Measurements from ENCODE around the gene NELFCD.

DNA sequence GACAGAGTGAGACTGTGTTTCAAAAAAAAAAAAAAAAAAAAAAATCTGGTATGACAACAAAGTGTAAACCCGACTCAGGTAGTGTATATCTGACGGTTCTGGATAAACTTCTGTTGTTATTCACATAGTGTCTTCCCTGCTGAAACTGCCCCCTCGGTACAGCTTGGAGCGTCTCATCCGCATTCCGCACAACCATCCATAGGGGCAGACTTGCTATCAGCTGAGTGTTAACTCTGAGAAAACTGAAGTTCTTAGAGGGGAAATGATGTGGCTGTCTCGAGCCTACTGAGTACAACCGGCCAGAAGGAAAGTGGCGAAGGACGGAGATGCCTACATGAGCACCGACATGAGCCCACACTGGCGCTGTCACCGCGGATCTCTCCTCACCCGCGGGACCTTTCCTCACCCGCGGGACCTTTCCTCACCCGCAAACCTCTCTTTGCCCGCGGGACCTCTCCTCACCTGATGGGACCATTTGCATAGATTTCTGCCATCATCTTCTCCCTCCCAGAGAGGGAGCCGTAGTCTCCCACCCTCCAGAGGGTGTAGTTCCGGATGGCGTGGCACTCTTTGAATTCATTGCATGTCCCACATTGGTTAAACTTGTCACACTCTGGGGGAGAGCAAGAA, 16.2 kb downstream of the NELFCD start:
- no peak for TF ChIP-seq POLR2AphosphoS5 (IDR thresholded peaks at IDR 0.05; ENCODE audit: low read depth)
- TF ChIP-seq, protein P1, sequence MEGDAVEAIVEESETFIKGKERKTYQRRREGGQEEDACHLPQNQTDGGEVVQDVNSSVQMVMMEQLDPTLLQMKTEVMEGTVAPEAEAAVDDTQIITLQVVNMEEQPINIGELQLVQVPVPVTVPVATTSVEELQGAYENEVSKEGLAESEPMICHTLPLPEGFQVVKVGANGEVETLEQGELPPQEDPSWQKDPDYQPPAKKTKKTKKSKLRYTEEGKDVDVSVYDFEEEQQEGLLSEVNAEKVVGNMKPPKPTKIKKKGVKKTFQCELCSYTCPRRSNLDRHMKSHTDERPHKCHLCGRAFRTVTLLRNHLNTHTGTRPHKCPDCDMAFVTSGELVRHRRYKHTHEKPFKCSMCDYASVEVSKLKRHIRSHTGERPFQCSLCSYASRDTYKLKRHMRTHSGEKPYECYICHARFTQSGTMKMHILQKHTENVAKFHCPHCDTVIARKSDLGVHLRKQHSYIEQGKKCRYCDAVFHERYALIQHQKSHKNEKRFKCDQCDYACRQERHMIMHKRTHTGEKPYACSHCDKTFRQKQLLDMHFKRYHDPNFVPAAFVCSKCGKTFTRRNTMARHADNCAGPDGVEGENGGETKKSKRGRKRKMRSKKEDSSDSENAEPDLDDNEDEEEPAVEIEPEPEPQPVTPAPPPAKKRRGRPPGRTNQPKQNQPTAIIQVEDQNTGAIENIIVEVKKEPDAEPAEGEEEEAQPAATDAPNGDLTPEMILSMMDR (IDR thresholded peaks at IDR 0.05; ENCODE audit: insufficient read depth, low read length), result no peak
- TF ChIP-seq, protein P2, sequence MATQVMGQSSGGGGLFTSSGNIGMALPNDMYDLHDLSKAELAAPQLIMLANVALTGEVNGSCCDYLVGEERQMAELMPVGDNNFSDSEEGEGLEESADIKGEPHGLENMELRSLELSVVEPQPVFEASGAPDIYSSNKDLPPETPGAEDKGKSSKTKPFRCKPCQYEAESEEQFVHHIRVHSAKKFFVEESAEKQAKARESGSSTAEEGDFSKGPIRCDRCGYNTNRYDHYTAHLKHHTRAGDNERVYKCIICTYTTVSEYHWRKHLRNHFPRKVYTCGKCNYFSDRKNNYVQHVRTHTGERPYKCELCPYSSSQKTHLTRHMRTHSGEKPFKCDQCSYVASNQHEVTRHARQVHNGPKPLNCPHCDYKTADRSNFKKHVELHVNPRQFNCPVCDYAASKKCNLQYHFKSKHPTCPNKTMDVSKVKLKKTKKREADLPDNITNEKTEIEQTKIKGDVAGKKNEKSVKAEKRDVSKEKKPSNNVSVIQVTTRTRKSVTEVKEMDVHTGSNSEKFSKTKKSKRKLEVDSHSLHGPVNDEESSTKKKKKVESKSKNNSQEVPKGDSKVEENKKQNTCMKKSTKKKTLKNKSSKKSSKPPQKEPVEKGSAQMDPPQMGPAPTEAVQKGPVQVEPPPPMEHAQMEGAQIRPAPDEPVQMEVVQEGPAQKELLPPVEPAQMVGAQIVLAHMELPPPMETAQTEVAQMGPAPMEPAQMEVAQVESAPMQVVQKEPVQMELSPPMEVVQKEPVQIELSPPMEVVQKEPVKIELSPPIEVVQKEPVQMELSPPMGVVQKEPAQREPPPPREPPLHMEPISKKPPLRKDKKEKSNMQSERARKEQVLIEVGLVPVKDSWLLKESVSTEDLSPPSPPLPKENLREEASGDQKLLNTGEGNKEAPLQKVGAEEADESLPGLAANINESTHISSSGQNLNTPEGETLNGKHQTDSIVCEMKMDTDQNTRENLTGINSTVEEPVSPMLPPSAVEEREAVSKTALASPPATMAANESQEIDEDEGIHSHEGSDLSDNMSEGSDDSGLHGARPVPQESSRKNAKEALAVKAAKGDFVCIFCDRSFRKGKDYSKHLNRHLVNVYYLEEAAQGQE (IDR thresholded peaks at IDR 0.05; ENCODE audit: insufficient replicate concordance, low read depth), result no peak
- no peak for TF ChIP-seq SPI1 (IDR thresholded peaks at IDR 0.05; ENCODE audit: borderline replicate concordance, low read depth)
- TF ChIP-seq GABPA (IDR thresholded peaks at IDR 0.05; ENCODE audit: low read depth), result no peak
